PFSK-1 (cell line): Measurements from ENCODE around the gene GSC.

ENCODE experiments used
- POLR2AphosphoS5 ChIP-seq: IDR thresholded peaks from 2 replicates; pipeline ENCODE4 v1.6.1; 2012; ENCODE audit warnings: low read depth, mild to moderate bottlenecking, control low read depth, low read length, moderate library complexity
- REST ChIP-seq, 2 experiments: IDR thresholded peaks; 2 replicates each; pipeline versions ENCODE4 v1.6.1 to v1.8.0; 2011 to 2012; ENCODE audit warnings: low read depth in 2 of 2, low read length in 2 of 2, control low read depth in 1 of 2, inconsistent platforms in 1 of 2, mild to moderate bottlenecking in 1 of 2, moderate library complexity in 1 of 2; ENCODE audit not compliant: insufficient read depth in 1 of 2

GRCh38 chr14:94768141-94768520 is 1.8 kb downstream of the GSC start:
- TF ChIP-seq REST (IDR thresholded peaks at IDR 0.05; ENCODE audit: insufficient read depth in 1 of 2, low read depth in 2 of 2, low read length in 2 of 2), result no peak
- no peak for TF ChIP-seq POLR2AphosphoS5
